ENCODE measurements around the gene RAB31.

RAB31 gene

GRCh38 chr18:9861933-9862332, 153.8 kb downstream of the RAB31 start:
- intact Hi-C loops (cut with DNase I) = no loop called here
- no peak for DNase-seq

GRCh38 chr18:9862686-9863085, 154.6 kb downstream of the RAB31 start:
- intact Hi-C loops (cut with DNase I) = no loop called here
- no peak for DNase-seq

DNA sequence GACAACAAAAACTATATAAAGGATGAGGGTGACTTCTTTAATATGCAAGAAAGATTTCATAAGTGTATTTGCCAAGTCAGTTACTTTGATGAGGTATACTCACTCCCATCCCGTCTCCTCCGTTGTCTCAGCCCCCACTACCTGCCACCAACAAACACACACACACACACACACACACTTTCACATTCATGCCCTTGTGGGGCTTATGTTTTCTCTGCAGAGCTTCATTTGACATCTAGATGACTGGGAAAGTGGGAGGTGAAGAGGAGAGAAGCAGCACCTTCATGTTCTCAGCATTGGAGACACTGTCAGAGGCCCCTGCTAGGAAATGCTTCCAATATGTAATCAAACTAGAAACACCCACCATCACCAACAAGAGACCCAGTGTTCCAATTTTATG, 155.2 kb downstream of the RAB31 start:
- intact Hi-C loops (cut with DNase I) = no loop called here
- DNase-seq = peak in 17 of 42 donors; percentile 13 to 69 (median 35)

DNA sequence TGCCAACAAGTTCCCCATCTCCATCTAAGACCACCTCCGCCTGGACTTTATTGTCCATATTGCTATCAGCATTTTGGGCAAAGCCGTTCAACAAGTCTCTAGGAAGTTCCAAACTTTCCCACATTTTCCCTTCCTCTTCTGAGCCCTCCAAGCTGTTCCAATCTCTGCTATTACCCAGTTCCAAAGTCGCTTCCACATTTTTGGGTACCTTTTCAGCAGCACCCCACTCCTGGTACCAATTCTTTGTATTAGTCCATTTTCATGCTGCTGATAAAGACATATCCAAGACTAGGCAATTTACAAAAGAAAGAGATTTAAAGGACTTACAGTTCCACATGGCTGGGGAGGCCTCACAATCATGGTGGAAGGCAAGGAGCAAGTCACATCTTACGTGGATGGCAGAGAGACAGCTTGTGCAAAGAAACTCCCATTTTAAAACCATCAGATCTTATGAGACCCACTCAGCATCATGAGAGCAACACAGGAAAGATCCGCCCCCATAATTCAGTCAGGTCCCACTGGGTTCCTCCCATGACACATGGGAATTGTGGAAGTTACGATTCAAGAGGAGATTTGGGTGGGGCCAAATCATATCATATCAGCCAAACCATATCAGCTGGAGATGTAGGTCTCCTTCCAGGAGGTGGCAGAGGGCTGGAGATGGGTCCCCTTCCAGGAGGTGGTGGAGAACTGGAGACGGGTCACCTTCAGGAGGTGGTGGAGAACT, 157.8 kb downstream of the RAB31 start:
- intact Hi-C loops (cut with DNase I) = no loop called here
- no peak for DNase-seq

- no peak for DNase-seq
- intact Hi-C loops (cut with DNase I) = no loop called here
Observed at GRCh38 chr18:9866627-9867026, 158.5 kb downstream of the RAB31 start.

DNA sequence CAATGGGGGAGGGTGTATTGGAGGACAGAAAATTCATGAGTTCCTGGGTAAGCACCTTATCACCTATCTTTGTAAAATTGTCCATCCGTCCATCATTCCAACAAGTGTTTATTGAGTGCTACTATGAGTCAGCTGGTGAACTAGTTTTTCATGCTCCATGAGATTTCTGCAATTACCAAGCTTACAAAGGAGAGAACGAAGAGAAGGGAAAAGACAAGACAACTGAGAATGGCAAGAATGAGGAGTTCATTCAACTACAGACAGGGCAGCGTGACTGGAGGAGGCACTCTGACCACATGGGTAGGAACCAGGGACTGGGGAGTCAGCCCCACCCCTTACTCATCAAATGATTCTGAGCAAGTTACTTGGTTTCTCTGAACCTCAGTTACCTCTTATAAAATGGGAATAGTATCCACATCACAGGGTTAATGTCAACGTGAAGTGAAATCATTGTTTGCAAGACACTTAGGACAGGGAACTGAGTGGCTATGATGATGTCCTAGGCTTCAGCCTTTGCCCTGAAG, 159.0 kb downstream of the RAB31 start:
- no peak for DNase-seq
- intact Hi-C loops (cut with DNase I) = no loop called here

DNA sequence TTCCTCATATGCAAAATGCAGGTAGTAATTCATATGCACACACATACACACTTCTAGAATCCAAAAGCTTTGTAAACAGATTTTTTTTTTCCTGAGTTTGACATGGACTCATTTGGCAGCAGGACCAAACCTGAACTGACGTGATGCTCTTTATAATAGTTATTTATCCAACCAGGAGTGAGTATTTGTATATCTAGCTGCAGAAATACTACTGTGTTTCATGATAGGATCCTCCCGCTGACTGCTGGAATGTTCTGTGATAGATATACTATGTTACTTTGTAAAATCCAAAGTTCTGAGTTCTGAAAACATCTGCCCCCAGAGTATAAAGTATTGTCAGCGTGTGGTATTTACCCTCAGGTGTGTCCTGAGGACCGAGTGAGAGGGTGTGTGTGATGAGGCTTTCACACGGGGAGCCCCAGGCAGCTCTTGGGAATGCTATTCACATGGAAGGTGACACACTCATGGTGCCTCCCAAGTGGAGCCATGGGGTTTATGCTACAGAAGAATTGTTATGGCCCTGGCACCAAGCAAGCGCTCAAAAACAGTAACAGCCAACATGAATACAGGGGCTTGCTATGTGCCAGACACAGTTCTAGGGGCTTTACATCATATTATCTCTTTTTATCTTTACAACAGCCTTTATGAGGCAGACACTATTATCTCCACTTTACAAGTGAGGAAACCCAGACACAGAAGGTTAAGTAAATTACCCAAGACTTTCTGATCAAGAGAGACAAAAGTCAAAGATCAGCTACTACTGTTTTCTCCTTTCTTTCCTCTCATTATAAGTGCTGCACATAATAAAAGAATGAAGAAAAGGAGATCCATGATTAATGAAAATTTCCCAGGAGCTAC, 161.0 kb downstream of the RAB31 start:
- intact Hi-C loops (cut with DNase I) = no loop called here
- no peak for DNase-seq

GRCh38 chr18:9869715-9870430, 161.8 kb downstream of the RAB31 start:
- intact Hi-C loops (cut with DNase I) = no loop called here
- no peak for DNase-seq

- intact Hi-C loops (cut with DNase I) = no loop called here
Observed at GRCh38 chr18:9870431-9871008, 162.4 kb downstream of the RAB31 start.

DNA sequence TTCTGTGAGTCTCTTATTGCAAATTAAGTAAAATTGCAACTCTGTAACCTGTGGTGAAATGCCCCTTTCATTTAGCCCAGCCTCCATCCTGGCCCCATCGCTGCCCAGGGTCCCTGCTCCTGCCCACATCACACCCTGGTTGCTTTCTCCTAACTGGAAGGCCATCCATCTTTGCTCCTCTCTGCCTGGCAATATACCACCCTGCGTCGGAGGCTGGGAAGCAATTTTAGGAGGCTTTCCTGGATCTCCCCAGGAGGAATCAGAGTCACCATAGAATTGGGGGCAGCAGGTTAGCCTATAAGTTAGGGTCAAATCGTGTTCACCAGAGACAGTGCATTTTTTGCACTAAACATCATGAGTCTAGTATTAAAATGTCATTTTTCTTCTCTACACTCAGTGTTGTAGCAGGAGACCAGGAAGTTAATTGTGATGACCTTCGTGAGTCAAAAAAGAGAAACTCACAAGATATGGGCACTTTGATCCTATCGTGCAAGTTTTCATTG, 163.2 kb downstream of the RAB31 start:
- intact Hi-C loops (cut with DNase I) = no loop called here

More at GRCh38 chr18:9870431-9871008, 162.4 kb downstream of the RAB31 start:
- no peak for DNase-seq

DNA sequence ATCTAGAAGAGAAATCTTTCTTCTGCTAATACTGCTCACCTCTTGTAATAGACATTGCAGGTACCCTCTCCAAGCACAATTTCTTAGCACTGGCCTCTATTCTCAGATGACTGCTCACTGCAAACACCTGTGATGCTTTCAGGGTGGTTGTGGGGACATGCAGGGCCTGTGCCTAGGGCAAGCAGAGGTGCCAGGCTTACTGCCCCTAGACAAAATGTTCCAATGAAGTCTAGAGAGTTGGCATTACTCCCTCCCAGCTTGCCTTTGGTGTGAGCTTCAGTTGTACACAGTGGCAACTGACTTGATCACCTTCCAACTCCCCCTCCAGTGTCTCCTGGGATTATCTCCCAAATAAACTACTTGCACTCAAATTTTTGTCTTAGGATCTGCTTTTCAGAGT, 164.7 kb downstream of the RAB31 start:
- intact Hi-C loops (cut with DNase I) = no loop called here
- DNase-seq = no peak

More for the DNA sequence above, 163.2 kb downstream of the RAB31 start:
- no peak for DNase-seq

- intact Hi-C loops (cut with DNase I) = no loop called here
- no peak for DNase-seq
Observed at GRCh38 chr18:9874728-9875127, 166.6 kb downstream of the RAB31 start.

- DNase-seq = no peak
- intact Hi-C loops (cut with DNase I) = no loop called here
Observed at GRCh38 chr18:9876212-9876866, 168.2 kb downstream of the RAB31 start.

GRCh38 chr18:9876867-9877654, 169.0 kb downstream of the RAB31 start:
- no peak for DNase-seq
- intact Hi-C loops (cut with DNase I) = no loop called here

DNA sequence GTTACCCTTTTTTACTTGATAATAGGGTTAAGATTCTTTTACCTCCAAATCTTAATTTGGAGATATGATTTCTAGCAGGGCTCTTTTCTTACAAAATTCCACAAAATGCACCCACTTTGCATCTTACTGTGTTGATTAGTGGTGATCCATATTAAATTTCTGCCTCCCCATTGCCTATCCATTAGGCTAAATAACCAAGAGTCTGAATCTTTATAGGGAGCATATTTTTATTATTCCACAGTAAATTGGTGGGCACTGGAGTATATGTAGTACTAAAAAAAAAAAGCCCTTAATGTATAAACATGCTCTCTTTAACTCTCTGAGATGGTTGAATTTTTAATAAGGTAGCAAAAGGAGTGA, 169.5 kb downstream of the RAB31 start:
- intact Hi-C loops (cut with DNase I) = no loop called here
- no peak for DNase-seq

DNA sequence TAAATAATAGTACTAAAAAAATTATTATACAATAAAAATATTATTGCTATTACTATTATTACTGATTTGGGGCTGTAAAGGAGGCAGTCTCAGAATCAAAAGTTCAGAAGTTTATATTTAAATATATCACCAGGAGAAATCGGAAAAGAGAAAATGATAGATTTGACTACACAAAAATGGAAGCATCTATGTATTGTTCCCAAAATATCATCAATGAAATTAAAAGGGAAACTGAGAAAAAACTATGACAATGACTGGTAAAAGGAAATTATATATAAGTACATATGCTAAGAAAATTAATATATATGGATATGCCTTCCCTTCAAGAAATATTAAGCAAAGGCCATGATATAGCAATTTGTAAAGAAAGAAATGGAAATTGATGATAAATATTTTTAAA, 170.0 kb downstream of the RAB31 start:
- no peak for DNase-seq
- intact Hi-C loops (cut with DNase I) = no loop called here

DNA sequence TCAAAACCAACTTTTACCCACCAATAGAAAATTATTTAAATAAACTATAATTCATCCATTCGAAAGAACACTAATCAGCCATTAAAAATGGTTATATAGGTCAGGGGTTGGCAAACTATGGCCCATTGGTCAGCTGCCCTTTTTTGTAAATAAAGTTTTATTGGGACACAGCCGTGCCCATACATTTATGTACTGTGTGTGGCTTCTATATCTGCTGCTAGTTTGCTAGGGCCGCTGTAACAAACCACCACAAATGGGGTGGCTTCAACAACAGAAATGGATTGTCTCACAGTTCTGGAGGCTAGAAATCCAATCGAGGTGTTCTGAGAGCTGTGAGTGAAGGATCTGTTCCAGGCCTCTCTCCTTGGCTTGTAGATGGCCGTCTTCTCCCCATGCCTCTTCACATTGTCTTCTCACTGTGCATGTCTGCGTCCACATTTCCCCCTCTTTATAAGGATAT, 170.7 kb downstream of the RAB31 start:
- intact Hi-C loops (cut with DNase I) = no loop called here
- no peak for DNase-seq

GRCh38 chr18:9884090-9884489, 176.0 kb downstream of the RAB31 start:
- intact Hi-C loops (cut with DNase I) = no loop called here
- DNase-seq = no peak
